ENCODE results near the gene R3HDM2.

DNA sequence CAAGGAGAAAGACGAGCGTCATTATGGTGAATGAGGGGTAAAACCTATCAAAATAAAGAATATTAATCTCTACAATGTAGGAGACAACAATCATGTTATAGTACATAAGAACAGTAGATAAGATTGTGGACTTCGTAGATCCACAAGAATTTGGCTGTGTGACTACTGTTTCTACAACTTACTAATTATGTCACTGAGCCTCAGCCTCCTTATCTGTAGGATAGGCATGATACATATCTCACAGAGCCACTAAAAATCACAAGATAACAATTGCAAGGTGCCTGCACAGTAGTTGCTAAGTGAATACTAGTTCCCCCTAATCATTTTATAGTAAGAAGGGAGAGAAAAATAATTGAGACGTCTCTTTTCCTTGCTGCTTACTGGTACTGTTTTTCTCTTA lies 101.6 kb downstream of the R3HDM2 start:
- TF ChIP-seq, protein P1, sequence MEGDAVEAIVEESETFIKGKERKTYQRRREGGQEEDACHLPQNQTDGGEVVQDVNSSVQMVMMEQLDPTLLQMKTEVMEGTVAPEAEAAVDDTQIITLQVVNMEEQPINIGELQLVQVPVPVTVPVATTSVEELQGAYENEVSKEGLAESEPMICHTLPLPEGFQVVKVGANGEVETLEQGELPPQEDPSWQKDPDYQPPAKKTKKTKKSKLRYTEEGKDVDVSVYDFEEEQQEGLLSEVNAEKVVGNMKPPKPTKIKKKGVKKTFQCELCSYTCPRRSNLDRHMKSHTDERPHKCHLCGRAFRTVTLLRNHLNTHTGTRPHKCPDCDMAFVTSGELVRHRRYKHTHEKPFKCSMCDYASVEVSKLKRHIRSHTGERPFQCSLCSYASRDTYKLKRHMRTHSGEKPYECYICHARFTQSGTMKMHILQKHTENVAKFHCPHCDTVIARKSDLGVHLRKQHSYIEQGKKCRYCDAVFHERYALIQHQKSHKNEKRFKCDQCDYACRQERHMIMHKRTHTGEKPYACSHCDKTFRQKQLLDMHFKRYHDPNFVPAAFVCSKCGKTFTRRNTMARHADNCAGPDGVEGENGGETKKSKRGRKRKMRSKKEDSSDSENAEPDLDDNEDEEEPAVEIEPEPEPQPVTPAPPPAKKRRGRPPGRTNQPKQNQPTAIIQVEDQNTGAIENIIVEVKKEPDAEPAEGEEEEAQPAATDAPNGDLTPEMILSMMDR (IDR thresholded peaks at IDR 0.05; ENCODE audit: low read length): no peak
- TF ChIP-seq EZH2 (IDR thresholded peaks at IDR 0.05; ENCODE audit: borderline replicate concordance, low read length): no peak

All from OCI-LY1 (cell line).